HepG2 (cell line): ENCODE measurements around the gene CACNG1.

Source experiments
- ZC3H4 ChIP-seq: sonication (generic); formaldehyde crosslinking; IDR thresholded peaks from 2 replicates; pipeline ENCODE4 v1.4.0; 2020; ENCODE audit warnings: missing genetic modification reagents, borderline replicate concordance
- ZNF552 ChIP-seq: sonication (generic); formaldehyde crosslinking; IDR thresholded peaks from 2 replicates; pipeline ENCODE4 v1.9.0; 2022; ENCODE audit warnings: missing genetic modification reagents, mild to moderate bottlenecking, borderline replicate concordance
- TF ChIP-seq, protein P1 (sequence below): sonication (generic); formaldehyde crosslinking; IDR thresholded peaks from 2 replicates; pipeline ENCODE4 v1.5.0; 2020; ENCODE audit warnings: missing genetic modification reagents, mild to moderate bottlenecking, borderline replicate concordance

DNA sequence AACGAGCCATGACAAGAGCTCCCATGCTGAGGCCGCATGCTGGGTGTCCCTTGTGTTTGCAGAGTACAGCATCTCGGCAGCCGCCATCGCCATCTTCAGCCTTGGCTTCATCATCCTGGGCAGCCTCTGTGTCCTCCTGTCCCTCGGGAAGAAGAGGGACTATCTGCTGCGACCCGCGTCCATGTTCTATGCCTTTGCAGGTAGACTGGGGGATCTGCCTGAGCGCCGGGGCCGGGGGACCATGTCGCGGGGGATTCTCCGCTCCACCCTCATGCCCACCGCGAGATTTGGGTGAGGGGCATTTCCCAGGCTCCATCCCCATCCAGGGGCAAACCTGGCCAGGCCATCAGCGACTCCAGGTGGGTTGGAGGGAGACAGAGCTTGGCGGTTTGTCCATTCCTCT lies 10.7 kb downstream of the CACNG1 start:
- TF ChIP-seq ZC3H4 (CRISPR knock-in tag): no peak
- no peak for TF ChIP-seq ZNF552 (CRISPR knock-in tag)
- TF ChIP-seq, protein P1, sequence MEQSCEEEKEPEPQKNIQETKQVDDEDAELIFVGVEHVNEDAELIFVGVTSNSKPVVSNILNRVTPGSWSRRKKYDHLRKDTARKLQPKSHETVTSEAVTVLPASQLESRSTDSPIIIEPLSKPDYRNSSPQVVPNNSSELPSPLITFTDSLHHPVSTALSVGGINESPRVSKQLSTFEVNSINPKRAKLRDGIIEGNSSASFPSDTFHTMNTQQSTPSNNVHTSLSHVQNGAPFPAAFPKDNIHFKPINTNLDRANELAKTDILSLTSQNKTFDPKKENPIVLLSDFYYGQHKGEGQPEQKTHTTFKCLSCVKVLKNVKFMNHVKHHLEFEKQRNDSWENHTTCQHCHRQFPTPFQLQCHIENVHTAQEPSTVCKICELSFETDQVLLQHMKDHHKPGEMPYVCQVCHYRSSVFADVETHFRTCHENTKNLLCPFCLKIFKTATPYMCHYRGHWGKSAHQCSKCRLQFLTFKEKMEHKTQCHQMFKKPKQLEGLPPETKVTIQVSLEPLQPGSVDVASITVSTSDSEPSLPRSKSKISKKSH (CRISPR knock-in tag): no peak
